HG03139 (cell line): Measurements from ENCODE around the gene ARHGAP45.
A peak's percentile ranks its signal among the peaks of the same experiment; 100 is the strongest.

ENCODE experiments used
- ATAC-seq: cut with Tn5 transposase; IDR thresholded peaks from one replicate; pipeline ENCODE4 v1.9.1; 2021; ENCODE audit not compliant: unreplicated experiment

The ARHGAP45 gene

DNA sequence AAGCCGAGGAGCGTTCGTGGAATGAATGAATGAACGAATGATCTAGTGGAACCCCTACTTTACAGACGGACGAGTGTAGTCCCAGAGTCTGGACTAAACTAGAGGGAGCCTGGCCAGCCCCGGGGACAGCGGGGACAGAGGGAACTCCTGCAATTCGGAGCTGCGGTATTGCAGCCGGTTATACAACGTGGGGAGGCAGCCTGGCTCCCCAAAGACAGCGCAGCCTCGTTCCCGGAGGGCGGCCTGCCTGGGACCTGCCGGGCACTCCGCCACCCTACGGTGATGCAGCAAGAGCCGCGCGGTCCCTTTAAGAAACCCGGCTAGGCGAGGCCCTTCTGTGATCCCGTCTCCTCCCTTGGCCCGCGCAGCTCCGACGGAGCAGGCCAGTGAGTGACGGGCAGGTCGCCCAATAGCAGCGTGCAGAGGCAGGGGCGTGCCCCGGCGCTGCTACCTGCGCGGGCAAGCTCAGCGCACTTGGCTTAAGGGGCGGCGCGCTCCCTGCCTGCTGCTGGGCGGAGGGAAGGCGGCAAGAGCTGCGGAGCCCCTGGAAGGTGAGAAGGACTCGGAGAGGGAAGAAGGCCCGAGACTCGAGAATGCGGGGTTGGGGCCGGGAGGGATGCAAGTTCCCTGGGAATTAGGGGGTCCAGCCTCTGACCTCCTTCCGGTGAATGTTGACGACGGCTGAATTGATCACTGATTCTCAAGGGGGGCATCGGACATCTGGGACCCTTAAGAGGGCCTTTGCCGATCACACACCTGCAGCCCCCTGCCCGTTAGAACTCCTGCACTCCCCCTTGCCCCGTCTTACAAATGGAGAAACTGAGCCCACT is 27.1 kb upstream of the ARHGAP45 start, which contains the start of gene ABCA7:
Gene ABCA7, plus strand, starts transcription at position 462 of the 830 bp plus-strand sequence. CDS start 1,255 bp downstream, outside the sequence.
- ATAC-seq = peak; percentile 62

DNA sequence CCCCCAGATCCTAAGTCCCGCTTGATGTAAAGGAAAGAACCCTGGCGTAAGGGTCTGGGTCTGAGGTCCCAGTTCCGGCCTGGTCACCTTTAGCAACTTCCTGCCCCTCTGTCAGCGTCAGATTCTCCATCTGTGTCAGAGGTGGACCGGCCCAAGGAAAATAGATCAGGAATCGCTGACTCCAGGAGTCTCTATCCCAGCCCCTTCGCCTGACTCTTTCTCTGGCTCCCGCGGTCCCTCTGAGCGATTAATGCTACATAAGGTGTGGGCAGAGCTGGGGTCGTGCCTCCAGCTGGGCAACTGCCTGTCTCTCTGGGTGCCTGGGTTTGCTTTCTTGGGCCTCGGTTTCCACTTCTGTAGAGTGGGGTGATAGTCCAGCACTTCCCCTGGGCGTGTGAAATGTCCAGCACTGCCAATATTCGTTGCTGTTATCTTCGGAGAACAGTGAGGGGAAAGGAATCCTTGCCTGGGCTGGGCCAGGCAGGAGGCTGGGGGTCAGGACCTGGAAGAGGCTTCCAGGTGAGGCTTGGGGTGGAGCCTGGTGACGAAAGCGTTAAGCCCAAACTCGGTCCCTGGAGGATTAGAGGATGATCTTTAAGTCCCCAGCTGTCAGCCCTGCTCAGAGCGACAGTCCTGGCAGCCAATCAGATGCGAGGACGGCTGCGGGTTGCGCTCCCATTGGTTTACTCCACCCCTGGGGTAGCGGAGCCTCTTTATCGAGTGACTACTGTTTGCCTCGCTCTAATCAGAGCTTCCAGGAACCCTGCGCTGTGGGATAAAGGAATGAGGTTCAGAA is 26.3 kb upstream of the ARHGAP45 start:
- ATAC-seq = peak; percentile 40

DNA sequence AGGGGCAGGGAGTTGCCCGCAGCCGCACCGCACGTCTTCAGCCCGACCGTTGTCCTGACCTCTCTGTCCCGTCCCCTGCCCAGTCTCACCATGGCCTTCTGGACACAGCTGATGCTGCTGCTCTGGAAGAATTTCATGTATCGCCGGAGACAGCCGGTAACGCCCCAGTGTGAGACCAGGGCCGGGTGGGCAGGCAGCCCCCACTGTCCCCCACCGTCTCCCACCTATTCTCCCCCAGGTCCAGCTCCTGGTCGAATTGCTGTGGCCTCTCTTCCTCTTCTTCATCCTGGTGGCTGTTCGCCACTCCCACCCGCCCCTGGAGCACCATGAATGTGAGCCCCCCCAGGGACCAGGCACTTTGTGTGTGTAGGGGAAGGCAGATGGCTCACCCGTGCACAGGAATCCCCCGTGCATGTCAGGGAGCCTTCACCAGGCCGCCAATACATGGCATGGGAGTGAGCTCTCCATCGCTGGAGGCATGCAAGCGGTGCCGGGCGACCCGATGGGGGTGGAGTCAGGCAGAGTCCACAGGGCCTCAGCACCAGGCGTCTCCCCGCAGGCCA is 25.6 kb upstream of the ARHGAP45 start:
- no peak for ATAC-seq

DNA sequence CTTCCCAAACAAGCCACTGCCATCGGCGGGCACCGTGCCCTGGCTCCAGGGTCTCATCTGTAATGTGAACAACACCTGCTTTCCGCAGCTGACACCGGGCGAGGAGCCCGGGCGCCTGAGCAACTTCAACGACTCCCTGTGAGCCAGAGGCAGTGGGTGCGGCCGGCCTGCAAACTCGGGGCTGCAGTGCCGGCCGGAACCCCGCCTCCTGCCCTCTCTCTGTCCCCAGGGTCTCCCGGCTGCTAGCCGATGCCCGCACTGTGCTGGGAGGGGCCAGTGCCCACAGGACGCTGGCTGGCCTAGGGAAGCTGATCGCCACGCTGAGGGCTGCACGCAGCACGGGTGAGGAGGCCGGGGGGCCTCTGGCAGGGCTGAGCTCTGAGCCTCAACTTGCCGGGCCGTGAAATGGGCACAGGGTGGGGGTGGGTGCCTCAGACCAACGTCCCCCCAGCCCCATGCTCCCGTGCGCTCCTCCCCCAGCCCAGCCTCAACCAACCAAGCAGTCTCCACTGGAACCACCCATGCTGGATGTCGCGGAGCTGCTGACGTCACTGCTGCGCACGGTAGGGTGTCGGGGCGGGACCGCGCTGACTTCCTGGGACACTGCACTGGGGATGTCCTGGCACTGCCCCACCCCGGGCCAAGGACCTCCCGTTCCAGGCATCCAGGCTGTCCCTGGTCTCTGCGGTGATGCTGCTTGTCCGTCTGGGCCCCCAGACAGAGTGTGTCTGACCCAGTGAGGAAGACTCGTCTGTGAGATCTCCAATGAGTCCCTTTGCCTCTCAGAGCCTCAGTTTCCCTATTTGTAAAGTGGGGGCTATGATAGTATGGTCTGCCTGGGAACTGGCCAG is 24.9 kb upstream of the ARHGAP45 start:
- ATAC-seq = no peak

DNA sequence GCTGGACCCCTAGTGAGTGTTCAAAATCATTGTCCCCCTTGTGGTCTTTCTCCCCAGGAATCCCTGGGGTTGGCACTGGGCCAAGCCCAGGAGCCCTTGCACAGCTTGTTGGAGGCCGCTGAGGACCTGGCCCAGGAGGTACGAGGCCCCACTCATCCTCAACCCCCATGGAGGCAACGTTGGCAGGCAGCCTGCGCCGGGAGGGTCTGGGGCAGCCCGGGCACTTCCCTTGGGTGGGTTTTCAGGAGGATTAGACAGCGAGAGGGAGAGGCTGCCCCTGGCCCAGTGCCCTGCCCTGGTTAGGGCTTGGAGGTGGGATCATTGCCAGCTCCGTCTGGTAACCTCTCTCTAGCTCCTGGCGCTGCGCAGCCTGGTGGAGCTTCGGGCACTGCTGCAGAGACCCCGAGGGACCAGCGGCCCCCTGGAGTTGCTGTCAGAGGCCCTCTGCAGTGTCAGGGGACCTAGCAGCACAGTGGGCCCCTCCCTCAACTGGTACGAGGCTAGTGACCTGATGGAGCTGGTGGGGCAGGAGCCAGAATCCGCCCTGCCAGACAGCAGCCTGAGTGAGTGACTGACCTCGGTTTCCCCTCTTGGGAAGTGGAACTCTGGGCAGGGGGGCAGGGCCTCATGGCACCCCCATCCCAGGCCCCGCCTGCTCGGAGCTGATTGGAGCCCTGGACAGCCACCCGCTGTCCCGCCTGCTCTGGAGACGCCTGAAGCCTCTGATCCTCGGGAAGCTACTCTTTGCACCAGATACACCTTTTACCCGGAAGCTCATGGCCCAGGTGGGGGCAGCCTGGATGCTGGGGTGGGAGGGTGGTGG is 24.1 kb upstream of the ARHGAP45 start:
- no peak for ATAC-seq

DNA sequence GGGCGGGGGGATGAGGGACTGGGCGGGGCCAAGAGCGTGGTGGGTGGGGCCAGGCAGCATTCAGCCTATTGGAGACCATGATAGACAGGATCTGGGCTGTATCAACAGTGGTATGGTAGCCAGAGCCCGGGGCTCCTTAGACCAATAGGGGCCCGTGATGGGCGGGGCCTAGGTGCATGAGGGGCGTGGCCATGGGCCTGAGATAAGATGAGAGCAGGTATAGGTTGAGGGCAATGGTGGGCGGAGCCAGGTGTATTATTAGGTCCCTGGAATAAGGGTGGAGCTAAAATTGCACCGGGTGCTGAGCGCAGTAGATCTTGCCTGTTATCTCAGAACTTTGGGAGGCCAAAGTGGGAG is 21.7 kb upstream of the ARHGAP45 start:
- ATAC-seq = no peak

DNA sequence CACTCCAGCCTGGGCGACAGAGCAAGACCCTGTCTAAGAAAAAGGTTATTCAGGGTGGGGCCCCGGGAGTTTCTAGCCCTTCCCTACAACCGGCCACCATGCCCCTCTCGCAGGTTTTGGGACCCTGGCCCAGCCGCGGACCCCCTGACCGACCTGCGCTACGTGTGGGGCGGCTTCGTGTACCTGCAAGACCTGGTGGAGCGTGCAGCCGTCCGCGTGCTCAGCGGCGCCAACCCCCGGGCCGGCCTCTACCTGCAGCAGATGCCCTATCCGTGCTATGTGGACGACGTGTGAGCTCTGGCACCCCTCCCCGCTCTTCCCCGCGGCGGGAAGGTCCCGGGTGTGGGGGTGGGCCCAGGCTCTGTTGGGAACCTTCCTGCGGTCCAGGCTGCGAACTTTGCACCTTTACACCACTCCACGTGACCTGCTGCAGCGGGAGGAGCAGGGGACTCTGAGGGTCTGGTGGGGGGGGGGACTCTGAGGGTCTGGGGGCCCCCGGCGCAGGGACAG is 20.8 kb upstream of the ARHGAP45 start:
- no peak for ATAC-seq

DNA sequence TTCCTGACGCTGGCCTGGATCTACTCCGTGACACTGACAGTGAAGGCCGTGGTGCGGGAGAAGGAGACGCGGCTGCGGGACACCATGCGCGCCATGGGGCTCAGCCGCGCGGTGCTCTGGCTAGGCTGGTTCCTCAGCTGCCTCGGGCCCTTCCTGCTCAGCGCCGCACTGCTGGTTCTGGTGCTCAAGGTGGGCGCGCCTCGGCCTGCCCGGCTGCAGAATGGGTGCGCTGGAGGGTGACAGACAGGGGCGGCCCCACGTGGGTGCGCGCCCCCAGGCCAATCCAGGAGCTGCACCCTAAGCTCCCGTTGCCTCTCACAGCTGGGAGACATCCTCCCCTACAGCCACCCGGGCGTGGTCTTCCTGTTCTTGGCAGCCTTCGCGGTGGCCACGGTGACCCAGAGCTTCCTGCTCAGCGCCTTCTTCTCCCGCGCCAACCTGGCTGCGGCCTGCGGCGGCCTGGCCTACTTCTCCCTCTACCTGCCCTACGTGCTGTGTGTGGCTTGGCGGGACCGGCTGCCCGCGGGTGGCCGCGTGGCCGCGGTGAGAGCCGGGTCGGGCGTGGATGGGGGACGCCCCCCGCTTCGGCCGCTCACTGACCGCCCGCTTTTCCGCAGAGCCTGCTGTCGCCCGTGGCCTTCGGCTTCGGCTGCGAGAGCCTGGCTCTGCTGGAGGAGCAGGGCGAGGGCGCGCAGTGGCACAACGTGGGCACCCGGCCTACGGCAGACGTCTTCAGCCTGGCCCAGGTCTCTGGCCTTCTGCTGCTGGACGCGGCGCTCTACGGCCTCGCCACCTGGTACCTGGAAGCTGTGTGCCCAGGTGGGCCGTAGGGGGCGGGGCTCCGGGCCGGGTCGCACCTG is 19.9 kb upstream of the ARHGAP45 start:
- ATAC-seq = no peak

DNA sequence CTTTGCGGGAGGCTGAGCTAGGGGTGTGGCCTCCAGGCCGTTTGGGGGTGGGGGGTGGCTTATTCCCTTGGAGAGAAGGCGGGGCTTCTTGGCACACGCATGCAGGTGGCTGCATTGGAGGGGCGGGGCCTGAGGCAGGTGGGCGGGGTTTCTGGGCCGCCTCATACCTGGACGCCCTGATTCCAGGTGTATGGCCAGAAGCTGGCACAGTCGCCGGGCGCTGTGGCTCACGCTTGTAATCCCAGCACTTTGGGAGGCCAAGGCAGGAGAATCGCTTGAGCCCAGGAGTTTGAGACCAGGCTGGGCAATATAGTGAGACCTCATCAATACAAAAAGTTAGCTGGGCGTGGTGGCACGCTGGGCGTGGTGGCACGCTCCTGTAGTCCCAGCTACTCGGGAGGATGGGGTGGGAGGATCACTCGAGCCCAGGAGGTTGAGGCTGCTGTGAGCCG is 19.2 kb upstream of the ARHGAP45 start:
- ATAC-seq = no peak

DNA sequence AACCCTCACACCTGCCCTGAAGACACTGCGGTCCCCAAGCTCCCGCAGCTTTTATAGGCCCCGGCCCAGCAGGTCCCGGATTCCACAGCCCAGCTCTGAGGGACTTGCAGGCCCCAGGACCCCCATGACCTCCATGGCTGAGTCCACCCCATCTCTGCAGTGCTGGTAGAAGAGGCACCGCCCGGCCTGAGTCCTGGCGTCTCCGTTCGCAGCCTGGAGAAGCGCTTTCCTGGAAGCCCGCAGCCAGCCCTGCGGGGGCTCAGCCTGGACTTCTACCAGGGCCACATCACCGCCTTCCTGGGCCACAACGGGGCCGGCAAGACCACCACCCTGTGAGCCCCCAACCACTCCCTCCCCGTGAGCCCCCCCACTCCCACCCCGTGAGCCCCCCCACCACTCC is 17.9 kb upstream of the ARHGAP45 start:
- ATAC-seq = no peak

DNA sequence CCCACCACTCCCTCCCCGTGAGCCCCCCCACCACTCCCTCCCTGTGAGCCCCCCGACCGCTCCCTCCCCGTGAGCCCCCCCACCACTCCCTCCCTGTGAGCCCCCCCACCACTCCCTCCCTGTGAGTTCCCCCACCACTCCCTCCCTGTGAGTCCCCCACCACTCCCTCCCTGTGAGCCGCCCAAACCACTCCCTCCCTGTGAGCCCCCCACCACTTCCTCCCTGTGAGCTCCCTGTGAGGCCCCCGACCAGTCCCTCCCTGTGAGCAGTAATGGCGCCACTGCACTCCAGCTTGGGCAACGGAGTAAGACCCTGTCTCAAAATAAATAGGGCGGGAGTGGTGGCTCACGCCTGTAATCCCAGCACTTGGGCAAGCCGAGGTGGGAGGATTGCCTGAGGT is 17.2 kb upstream of the ARHGAP45 start:
- ATAC-seq = no peak

DNA sequence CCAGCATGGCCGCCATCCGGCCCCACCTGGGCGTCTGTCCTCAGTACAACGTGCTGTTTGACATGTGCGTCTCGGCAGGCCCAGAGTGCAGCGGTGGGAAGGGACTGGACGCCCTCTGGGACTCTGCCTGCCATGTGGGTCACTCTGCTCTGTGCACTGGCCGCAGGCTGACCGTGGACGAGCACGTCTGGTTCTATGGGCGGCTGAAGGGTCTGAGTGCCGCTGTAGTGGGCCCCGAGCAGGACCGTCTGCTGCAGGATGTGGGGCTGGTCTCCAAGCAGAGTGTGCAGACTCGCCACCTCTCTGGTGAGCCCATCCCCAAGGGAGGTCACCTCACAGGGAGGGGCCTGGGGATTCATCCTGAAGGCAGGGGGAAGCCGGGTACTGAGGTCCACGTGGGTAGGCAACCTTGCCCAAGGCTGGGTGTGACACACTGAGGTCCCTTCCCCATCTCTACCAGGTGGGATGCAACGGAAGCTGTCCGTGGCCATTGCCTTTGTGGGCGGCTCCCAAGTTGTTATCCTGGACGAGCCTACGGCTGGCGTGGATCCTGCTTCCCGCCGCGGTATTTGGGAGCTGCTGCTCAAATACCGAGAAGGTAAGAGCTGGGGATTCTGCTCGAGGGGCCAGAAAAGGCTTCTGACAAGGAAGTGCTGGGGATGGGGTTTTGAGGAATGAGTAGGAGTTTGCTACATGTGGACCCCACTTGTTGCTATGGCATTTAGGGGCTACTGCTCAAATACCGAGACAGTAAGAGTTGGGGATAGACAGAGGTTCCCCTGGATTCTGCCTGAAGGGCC is 15.8 kb upstream of the ARHGAP45 start:
- no peak for ATAC-seq

DNA sequence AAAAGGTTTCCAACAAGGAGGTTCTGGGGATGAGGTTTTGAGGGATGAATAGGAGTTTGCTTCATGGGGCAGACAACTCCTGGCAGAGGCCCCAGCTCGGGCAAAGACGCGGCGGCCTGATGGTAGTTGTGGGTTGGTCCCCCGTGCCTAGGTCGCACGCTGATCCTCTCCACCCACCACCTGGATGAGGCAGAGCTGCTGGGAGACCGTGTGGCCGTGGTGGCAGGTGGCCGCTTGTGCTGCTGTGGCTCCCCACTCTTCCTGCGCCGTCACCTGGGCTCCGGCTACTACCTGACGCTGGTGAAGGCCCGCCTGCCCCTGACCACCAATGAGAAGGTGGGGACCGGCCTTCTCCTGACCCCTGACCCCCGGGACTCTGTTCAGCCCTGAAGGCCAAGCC is 15.2 kb upstream of the ARHGAP45 start:
- ATAC-seq = no peak

DNA sequence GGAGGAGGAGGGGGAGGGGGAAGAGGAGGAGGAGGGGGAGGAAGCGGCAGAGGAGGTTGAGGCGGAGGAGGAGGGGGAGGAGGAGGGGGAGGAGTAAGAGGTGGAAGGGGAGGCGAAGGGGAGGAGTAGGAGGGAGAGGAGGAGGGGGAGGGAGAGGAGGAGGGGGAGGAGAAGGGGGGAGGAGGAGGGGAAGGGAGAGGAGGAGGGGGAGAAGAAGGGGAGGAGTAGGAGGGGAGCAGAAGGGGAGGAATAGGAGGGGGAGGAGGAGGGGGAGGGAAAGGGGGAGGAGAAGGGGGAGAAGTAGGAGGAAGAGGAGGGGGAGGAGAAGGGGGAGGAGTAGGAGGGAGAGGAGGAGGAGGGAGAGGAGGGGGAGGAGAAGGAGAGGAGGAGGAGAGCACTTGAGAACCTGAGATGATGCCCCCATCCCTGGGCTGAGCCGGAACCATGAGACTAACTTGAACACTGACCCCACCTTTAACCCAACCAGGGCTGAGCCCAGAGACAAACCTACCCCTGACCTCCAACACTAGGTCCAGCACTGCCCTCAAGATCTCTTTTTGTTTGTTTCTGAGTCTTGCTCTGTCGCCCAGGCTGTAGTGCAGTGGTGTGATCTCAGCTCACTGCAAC is 14.5 kb upstream of the ARHGAP45 start:
- ATAC-seq = no peak

DNA sequence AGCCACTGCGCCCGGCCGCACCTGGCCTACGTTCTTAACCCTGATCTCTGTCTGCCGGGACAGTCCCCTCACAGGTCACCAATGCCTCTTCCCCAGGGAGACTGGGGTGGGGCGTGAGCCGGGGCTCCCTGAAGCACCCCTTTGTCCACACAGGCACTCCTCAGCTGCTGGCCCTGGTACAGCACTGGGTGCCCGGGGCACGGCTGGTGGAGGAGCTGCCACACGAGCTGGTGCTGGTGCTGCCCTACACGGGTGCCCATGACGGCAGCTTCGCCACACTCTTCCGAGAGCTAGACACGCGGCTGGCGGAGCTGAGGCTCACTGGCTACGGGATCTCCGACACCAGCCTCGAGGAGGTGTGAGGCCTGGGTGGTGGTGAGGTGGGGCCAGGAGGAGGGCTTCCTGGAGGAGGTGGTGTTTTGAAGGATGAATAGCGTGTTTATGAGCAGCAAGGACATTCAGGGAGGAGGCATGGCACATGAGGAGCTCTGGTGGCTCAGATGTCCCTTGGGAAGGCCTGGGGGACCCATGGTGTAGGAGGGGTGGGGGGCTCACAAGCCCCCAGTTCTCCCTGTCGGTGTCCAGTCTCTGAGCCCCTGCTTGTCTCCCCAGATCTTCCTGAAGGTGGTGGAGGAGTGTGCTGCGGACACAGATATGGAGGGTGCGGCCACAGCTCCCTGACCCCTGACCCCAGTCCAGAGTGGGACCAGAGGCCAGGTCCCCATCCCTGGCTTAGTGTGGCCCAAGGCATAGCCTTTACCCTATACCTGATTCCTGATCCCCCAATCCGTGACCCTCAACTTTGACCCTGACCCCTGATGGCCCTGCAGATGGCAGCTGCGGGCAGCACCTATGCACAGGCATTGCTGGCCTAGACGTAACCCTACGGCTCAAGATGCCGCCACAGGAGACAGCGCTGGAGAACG is 13.5 kb upstream of the ARHGAP45 start:
- ATAC-seq = no peak
